Mesenchymal stem cell (in vitro differentiated cells and primary cell): ENCODE measurements around the gene INPP5D.

Experiments
- DNase-seq: peaks from one replicate; pipeline ENCODE4 v3.0.0-alpha.2; 2013
- H2AFZ ChIP-seq: one replicate; pipeline ENCODE4 v1.6.1; 2013; ENCODE audit warnings: low read depth, mild to moderate bottlenecking, control low read depth, inconsistent platforms, low read length, moderate library complexity
- H2AK5ac ChIP-seq: 2 replicates; pipeline ENCODE4 v1.6.1; 2013; ENCODE audit warnings: low read length, moderate library complexity, mild to moderate bottlenecking, inconsistent platforms; ENCODE audit not compliant: severe bottlenecking
- H2BK120ac ChIP-seq: one replicate; pipeline ENCODE4 v1.6.1; 2013; ENCODE audit warnings: low read depth, mild to moderate bottlenecking, inconsistent platforms, low read length, moderate library complexity
- H2BK12ac ChIP-seq, 2 experiments: one replicate each; pipeline ENCODE4 v1.6.1; 2013; ENCODE audit warnings: inconsistent platforms in 2 of 2, low read length in 2 of 2, mild to moderate bottlenecking in 2 of 2, moderate library complexity in 2 of 2, control low read depth in 1 of 2
- H2BK15ac ChIP-seq: one replicate; pipeline ENCODE4 v1.6.1; 2013; ENCODE audit warnings: mild to moderate bottlenecking, low read depth, inconsistent platforms; ENCODE audit not compliant: poor library complexity, severe bottlenecking
- H2BK5ac ChIP-seq: 2 replicates; pipeline ENCODE4 v1.6.1; 2013; ENCODE audit warnings: low read depth, mild to moderate bottlenecking, low read length, control low read depth, inconsistent platforms; ENCODE audit not compliant: poor library complexity, severe bottlenecking
- H3K14ac ChIP-seq, 2 experiments: one replicate each; pipeline ENCODE4 v1.6.1; 2013; ENCODE audit warnings: inconsistent platforms in 2 of 2, low read length in 2 of 2, control low read depth in 1 of 2, mild to moderate bottlenecking in 1 of 2, moderate library complexity in 1 of 2
- H3K18ac ChIP-seq, 2 experiments: one replicate each; pipeline ENCODE4 v1.6.1; 2013; ENCODE audit warnings: inconsistent platforms in 2 of 2, low read length in 2 of 2, control low read depth in 1 of 2, low read depth in 1 of 2, mild to moderate bottlenecking in 1 of 2
- H3K23ac ChIP-seq, 2 experiments: one replicate each; pipeline ENCODE4 v1.6.1; 2013; ENCODE audit warnings: inconsistent platforms in 2 of 2, low read length in 2 of 2, mild to moderate bottlenecking in 2 of 2, moderate library complexity in 2 of 2, control low read depth in 1 of 2
- H3K27ac ChIP-seq: 2 replicates; pipeline ENCODE4 v1.5.1; 2013; ENCODE audit warnings: mild to moderate bottlenecking, moderate library complexity, low read length, control low read depth, inconsistent platforms; ENCODE audit not compliant: poor library complexity, severe bottlenecking
- H3K27me3 ChIP-seq, 2 experiments: 2 replicates each; pipeline versions ENCODE4 v1.6.1 to v1.7.0; 2013; ENCODE audit warnings: low read length in 2 of 2, mild to moderate bottlenecking in 2 of 2, moderate library complexity in 2 of 2, control low read depth in 1 of 2, inconsistent platforms in 1 of 2; ENCODE audit not compliant: control insufficient read depth in 1 of 2, insufficient read depth in 1 of 2
- H3K36me3 ChIP-seq, 2 experiments: 2 replicates each; pipeline versions ENCODE4 v1.6.1 to v1.7.0; 2013; ENCODE audit warnings: low read length in 2 of 2, control low read depth in 1 of 2, inconsistent platforms in 1 of 2, low read depth in 1 of 2, mild to moderate bottlenecking in 1 of 2; ENCODE audit not compliant: insufficient read depth in 2 of 2, control insufficient read depth in 1 of 2
- H3K4ac ChIP-seq, 2 experiments: one replicate each; pipeline ENCODE4 v1.6.1; 2013; ENCODE audit warnings: inconsistent platforms in 2 of 2, low read length in 2 of 2, mild to moderate bottlenecking in 2 of 2, moderate library complexity in 2 of 2, control low read depth in 1 of 2, low read depth in 1 of 2
- H3K4me1 ChIP-seq: 2 replicates; pipeline ENCODE4 v1.6.1; 2013; ENCODE audit warnings: low read depth, low read length, control low read depth; ENCODE audit not compliant: control insufficient read depth, insufficient read depth
- H3K4me2 ChIP-seq: 2 replicates; pipeline ENCODE4 v1.6.1; 2013; ENCODE audit warnings: low read length, mild to moderate bottlenecking, inconsistent platforms; ENCODE audit not compliant: poor library complexity, severe bottlenecking
- H3K4me3 ChIP-seq, 2 experiments: 2 replicates each; pipeline versions ENCODE4 v1.5.1 to v1.7.0; 2013; ENCODE audit warnings: low read length in 2 of 2, mild to moderate bottlenecking in 2 of 2, control low read depth in 1 of 2, low read depth in 1 of 2; ENCODE audit not compliant: insufficient read depth in 1 of 2
- H3K79me1 ChIP-seq: replicated peaks from 2 replicates; pipeline ENCODE4 v1.6.1; 2013; ENCODE audit warnings: mild to moderate bottlenecking, control low read depth, low read length, inconsistent platforms; ENCODE audit not compliant: poor library complexity, severe bottlenecking
- H3K9ac ChIP-seq: 2 replicates; pipeline ENCODE4 v1.7.0; 2013; ENCODE audit warnings: mild to moderate bottlenecking, low read length, moderate library complexity
- H3K9me3 ChIP-seq: 2 replicates; pipeline ENCODE4 v1.7.0; 2013; ENCODE audit warnings: mild to moderate bottlenecking, low read length; ENCODE audit not compliant: control insufficient read depth
- H4K8ac ChIP-seq: one replicate; pipeline ENCODE4 v1.6.1; 2013; ENCODE audit warnings: inconsistent platforms, mild to moderate bottlenecking, low read length, moderate library complexity
- H4K91ac ChIP-seq: one replicate; pipeline ENCODE4 v1.6.1; 2013; ENCODE audit warnings: mild to moderate bottlenecking, low read length, inconsistent platforms
- WGBS: methylation state at CpG from one replicate; pipeline ENCODE4 v1.1.7; 2013; ENCODE audit warnings: mixed read lengths; 5-methylcytosine and 5-hydroxymethylcytosine counted together

Gene INPP5D

DNA sequence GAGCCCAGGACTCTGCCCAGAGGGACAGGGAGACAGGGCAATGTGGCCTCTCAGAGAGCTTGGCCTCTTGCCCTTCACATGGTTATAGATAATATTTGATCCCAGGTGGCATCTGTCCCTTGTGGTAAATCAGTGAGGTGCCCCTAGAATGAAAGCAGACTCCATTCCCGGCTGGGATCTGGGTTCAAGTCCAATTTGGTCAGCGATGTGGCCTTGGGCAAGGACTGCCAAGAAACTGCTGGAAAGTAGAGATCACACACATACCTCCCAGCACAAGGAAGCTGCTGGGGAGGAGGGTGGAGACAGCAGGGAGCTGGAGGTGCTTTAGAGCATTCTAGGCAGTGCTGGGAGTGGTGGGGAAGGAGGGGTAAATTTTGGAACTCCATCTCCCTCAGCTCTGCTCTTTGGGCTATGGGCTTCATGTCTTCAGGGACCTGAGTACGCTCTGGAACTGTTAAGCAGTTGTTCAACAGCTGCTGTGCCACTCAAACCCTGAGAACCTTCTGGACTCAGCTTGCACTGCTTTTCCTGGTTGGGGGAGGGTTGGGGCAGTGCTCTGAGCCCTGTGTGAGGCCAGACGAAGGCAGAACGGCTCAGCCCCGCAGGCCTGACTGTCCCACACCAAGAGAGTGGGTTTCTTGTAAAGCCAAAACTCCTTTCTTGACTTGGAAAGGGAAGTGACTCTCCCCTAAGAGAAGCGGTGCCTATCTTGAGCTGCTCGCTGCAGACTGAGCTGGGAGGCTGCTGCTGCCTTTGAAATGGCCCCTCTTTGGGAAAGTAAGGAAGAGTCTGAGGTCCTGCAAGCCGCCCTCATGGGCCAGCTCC lies 23.0 kb downstream of the INPP5D start:
- H3K14ac ChIP-seq = no peak overlapping the region
- WGBS = 64% methylated on average over 8 of the region's 9 CpGs
- H4K8ac ChIP-seq = no peak overlapping the region
- no peak overlapping the region for H3K4me2 ChIP-seq
- no peak overlapping the region for H2AFZ ChIP-seq
- no peak overlapping the region for H2BK120ac ChIP-seq
- H3K27ac ChIP-seq = no peak overlapping the region
- no peak overlapping the region for H3K18ac ChIP-seq
- H3K4me1 ChIP-seq = no peaks in the 10 kb centered on the region
- H3K27me3 ChIP-seq = peaks cover 32 to 67% of the 10 kb centered on the region in 2 experiments
- H3K4me3 ChIP-seq = no peak overlapping the region
- no peak overlapping the region for H3K9ac ChIP-seq
- H2BK15ac ChIP-seq = no peak overlapping the region
- no peak overlapping the region for H3K4ac ChIP-seq
- no peak overlapping the region for H2AK5ac ChIP-seq
- no peaks in the 10 kb centered on the region for H3K36me3 ChIP-seq
- no peaks in the 10 kb centered on the region for H3K79me1 ChIP-seq
- no peak for DNase-seq
- H3K23ac ChIP-seq = no peak overlapping the region
- H4K91ac ChIP-seq = no peak overlapping the region
- H2BK5ac ChIP-seq = no peak overlapping the region
- H2BK12ac ChIP-seq = no peak overlapping the region
- H3K9me3 ChIP-seq = no peaks in the 10 kb centered on the region

DNA sequence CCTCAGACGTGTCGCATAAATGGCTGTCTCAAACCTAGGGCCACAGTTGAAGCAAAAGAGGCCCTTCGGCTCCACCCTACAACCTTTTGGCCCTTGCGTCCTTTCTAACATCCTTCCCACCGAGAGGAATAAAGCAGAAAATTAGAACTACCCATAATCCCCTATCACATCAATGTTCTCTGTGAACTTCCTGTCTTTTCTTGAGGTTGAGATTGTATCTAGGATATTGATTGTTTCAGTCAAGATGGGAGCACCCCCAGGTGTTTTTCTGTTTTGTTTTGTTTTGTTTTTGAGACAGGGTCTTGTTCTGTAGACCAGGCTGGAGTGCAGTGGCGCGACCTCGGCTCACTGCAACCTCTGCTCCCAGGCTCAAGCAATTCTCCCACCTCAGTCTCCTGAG lies 23.6 kb downstream of the INPP5D start:
- no peak overlapping the region for H3K4me2 ChIP-seq
- no peaks in the 10 kb centered on the region for H3K36me3 ChIP-seq
- peaks cover 36 to 69% of the 10 kb centered on the region in 2 experiments for H3K27me3 ChIP-seq
- no peak overlapping the region for H2BK12ac ChIP-seq
- no peaks in the 10 kb centered on the region for H3K79me1 ChIP-seq
- no peak overlapping the region for H3K4ac ChIP-seq
- no peak overlapping the region for H3K9ac ChIP-seq
- no peak overlapping the region for H3K4me3 ChIP-seq
- H3K14ac ChIP-seq = no peak overlapping the region
- no peak overlapping the region for H3K27ac ChIP-seq
- no peak overlapping the region for H2BK120ac ChIP-seq
- no peak overlapping the region for H3K18ac ChIP-seq
- no peak overlapping the region for H2AK5ac ChIP-seq
- H3K4me1 ChIP-seq = no peaks in the 10 kb centered on the region
- no peak overlapping the region for H4K91ac ChIP-seq
- no peak overlapping the region for H4K8ac ChIP-seq
- WGBS = 86% methylated on average over 3 of the region's 8 CpGs
- no peak overlapping the region for H2AFZ ChIP-seq
- H3K23ac ChIP-seq = no peak overlapping the region
- H2BK5ac ChIP-seq = no peak overlapping the region
- no peaks in the 10 kb centered on the region for H3K9me3 ChIP-seq
- no peak overlapping the region for H2BK15ac ChIP-seq
- no peak for DNase-seq

DNA sequence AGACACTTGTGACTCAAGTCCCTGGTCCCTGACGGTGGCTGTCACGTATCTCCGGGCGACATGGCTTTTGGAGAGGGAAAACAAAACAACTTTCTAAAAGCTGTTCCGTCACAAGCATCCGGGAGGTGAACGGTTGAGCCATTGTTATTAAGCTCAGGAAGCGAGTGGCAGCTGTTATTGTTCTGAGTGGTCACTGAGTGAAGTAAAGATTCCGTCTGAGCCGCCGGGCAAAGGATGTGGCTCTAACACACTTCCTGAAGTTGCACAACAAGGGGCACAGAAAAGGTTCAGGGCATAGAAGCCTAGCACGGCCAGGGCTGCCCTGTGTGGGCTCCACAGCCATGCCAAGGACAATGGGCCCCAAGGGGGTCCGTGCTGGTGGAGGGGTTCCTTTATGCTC lies 24.3 kb downstream of the INPP5D start:
- no peak overlapping the region for H2BK120ac ChIP-seq
- no peaks in the 10 kb centered on the region for H3K79me1 ChIP-seq
- no peak overlapping the region for H3K4me3 ChIP-seq
- no peak overlapping the region for H3K4me2 ChIP-seq
- H3K27me3 ChIP-seq = peaks cover 36 to 69% of the 10 kb centered on the region in 2 experiments
- DNase-seq = no peak
- no peaks in the 10 kb centered on the region for H3K4me1 ChIP-seq
- no peaks in the 10 kb centered on the region for H3K9me3 ChIP-seq
- no peak overlapping the region for H3K27ac ChIP-seq
- H3K23ac ChIP-seq = no peak overlapping the region
- no peak overlapping the region for H2BK5ac ChIP-seq
- no peak overlapping the region for H2AFZ ChIP-seq
- no peaks in the 10 kb centered on the region for H3K36me3 ChIP-seq
- H2BK12ac ChIP-seq = no peak overlapping the region
- H3K4ac ChIP-seq = no peak overlapping the region
- H2BK15ac ChIP-seq = no peak overlapping the region
- 86% methylated on average over 12 of the region's 13 CpGs for WGBS
- H4K91ac ChIP-seq = no peak overlapping the region
- no peak overlapping the region for H4K8ac ChIP-seq
- no peak overlapping the region for H3K14ac ChIP-seq
- no peak overlapping the region for H3K18ac ChIP-seq
- no peak overlapping the region for H2AK5ac ChIP-seq
- no peak overlapping the region for H3K9ac ChIP-seq

DNA sequence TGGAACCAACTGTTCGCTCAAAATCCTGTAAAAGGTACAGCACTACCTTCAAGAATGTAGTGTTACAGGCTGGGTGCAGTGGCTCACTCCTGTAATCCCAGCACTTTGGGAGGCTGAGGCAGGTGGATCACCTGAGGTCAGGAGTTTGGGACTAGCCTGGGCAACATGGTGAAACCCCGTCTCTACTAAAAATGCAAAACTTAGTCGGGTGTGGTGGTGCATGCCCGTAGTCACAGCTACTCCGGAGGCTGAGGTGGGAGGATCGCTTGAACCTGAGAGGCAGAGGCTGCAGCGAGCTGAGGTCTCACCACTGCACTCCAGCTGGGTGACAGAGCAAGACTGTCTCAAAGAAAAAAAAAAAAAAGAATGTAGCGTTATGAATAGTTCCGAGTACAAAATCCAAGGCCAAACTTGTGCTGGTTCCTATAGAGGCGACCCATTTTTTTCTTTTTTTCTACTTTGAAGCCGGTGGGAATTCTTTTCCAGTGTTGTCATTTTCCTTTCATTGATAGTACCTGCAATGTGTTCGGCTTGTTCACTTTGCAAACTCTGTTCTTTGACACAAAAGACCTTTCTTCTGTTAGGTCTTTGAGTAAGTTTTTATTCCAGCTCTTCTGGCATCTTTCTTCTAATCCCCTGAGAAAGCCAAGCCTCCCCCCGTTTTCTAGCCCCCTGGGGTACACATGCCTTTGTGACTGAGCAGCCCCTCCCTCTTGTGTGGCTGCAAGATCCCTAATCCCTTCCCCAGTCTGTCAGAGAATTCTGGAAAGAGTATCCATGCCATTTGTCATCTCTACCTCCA lies 25.1 kb downstream of the INPP5D start:
- no peaks in the 10 kb centered on the region for H3K4me1 ChIP-seq
- no peak overlapping the region for H3K23ac ChIP-seq
- no peak overlapping the region for H3K18ac ChIP-seq
- no peak overlapping the region for H2BK120ac ChIP-seq
- no peak overlapping the region for H4K91ac ChIP-seq
- no peak overlapping the region for H2AFZ ChIP-seq
- H3K4me3 ChIP-seq = no peak overlapping the region
- H4K8ac ChIP-seq = no peak overlapping the region
- no peak overlapping the region for H2AK5ac ChIP-seq
- peaks cover 43 to 65% of the 10 kb centered on the region in 2 experiments for H3K27me3 ChIP-seq
- H3K4ac ChIP-seq = no peak overlapping the region
- H3K14ac ChIP-seq = no peak overlapping the region
- H3K9me3 ChIP-seq = no peaks in the 10 kb centered on the region
- no peak overlapping the region for H3K27ac ChIP-seq
- 83% methylated on average over 12 of the region's 13 CpGs for WGBS
- no peaks in the 10 kb centered on the region for H3K79me1 ChIP-seq
- H3K4me2 ChIP-seq = no peak overlapping the region
- no peak overlapping the region for H2BK5ac ChIP-seq
- H2BK12ac ChIP-seq = no peak overlapping the region
- DNase-seq = no peak
- no peak overlapping the region for H2BK15ac ChIP-seq
- no peak overlapping the region for H3K9ac ChIP-seq
- H3K36me3 ChIP-seq = no peaks in the 10 kb centered on the region
